Erythroblast (primary cell): ENCODE results near the gene CITED4.

Source experiments
- GATA1 ChIP-seq: IDR thresholded peaks from 2 replicates; pipeline ENCODE4 v1.6.1; 2011; ENCODE audit warnings: low read depth, mild to moderate bottlenecking, control low read depth, low read length, moderate library complexity
- POLR2A ChIP-seq: IDR thresholded peaks from 2 replicates; pipeline ENCODE4 v1.6.1; 2011; ENCODE audit warnings: mild to moderate bottlenecking, low read length

- no peak for TF ChIP-seq POLR2A
- TF ChIP-seq GATA1: no peak
These were observed 38.2 kb downstream of the CITED4 start for GRCh38 chr1:40823983-40824382.
